Uterus (tissue), 4 donors: ENCODE measurements around the gene AKR1D1. TPM values are rescaled to one million over a fixed set of nuclear protein-coding genes. Genes with fewer than 3 reads are reported as not detected.

ENCODE experiments used
- DNase-seq, 2 donors: peaks; one replicate each; pipeline ENCODE4 v3.0.0-alpha.2; 2019 to 2020
- H3K27ac ChIP-seq, 2 donors: fragments of 200-600 bp; sonication (generic); 1 replicate in 1 of 2; 2 replicates in 1 of 2; pipeline ENCODE4 v1.5.1; 2016 to 2018
- H3K27me3 ChIP-seq, 2 donors: fragments of 200-600 bp; sonication (generic); one replicate each; pipeline ENCODE4 v1.5.1; 2018 to 2019; ENCODE audit warnings: control low read depth in 1 of 2
- H3K36me3 ChIP-seq, 2 donors: fragments of 200-600 bp; sonication (generic); one replicate each; pipeline ENCODE4 v1.5.1; 2019; ENCODE audit warnings: control low read depth in 1 of 2
- H3K4me1 ChIP-seq, 2 donors: fragments of 200-600 bp; sonication (generic); one replicate each; pipeline ENCODE4 v1.5.1; 2018 to 2019; ENCODE audit warnings: control low read depth in 1 of 2
- H3K4me3 ChIP-seq, 2 donors: fragments of 200-600 bp; sonication (generic); 1 replicate in 1 of 2; 2 replicates in 1 of 2; pipeline ENCODE4 v1.5.1; 2018 to 2019; ENCODE audit warnings: mild to moderate bottlenecking in 1 of 2
- H3K9me3 ChIP-seq, 2 donors: fragments of 200-600 bp; sonication (generic); one replicate each; pipeline ENCODE4 v1.5.1; 2019; ENCODE audit warnings: control low read depth in 1 of 2
- CTCF ChIP-seq, 4 experiments: fragments of 200-600 bp in 2 of 4; fragments of 450-650 bp in 2 of 4; sonication (generic) in 2 of 4; IDR thresholded peaks; one replicate each; pipeline ENCODE4 v1.5.1; 2016 to 2019; ENCODE audit warnings: antibody characterized with exemption in 4 of 4, mild to moderate bottlenecking in 2 of 4, moderate library complexity in 1 of 4
- POLR2A ChIP-seq, 2 donors: fragments of 450-650 bp; IDR thresholded peaks; one replicate each; pipeline ENCODE4 v1.6.1; 2016; ENCODE audit warnings: antibody characterized with exemption in 2 of 2, mild to moderate bottlenecking in 1 of 2, moderate library complexity in 1 of 2
- intact Hi-C: fragments of 100-400 bp; cut with DNase I; formaldehyde crosslinking; loops from one replicate; pipeline ENCODE4 v1.15.1; 2023; ENCODE audit warnings: low total_unique reads
- total RNA-seq, 4 donors: library from RNA; depleted of rRNA in 3 of 4; stranded (reverse); fragments of >200 nt in 3 of 4; gene quantifications; one replicate each; pipeline versions ENCODE4 v1.1.0 to v1.2.4, GENCODE V29; 2014 to 2023
- donor health status: DM: yes; HTN: yes; CAD: no.

The AKR1D1 gene
- total RNA-seq, 4 donors from 2014 or later: not detected

- Histone ChIP-seq H3K36me3 (no peaks in the 10 kb centered on the region), H3K9me3 (no peaks in the 10 kb centered on the region), H3K4me3 (no peak overlapping the region), H3K27ac (no peak overlapping the region), H3K27me3 (no peaks in the 10 kb centered on the region), H3K4me1 (no peaks in the 10 kb centered on the region)
- no peak for DNase-seq
- intact Hi-C loops: no loop called here
- TF ChIP-seq POLR2A (IDR thresholded peaks at IDR 0.05) (no peak), CTCF (IDR thresholded peaks at IDR 0.05) (no peak)
Observed at GRCh38 chr7:138120140-138120827, 44.0 kb downstream of the AKR1D1 start.

- Histone ChIP-seq H3K4me3 (no peak overlapping the region), H3K4me1 (no peaks in the 10 kb centered on the region), H3K9me3 (no peaks in the 10 kb centered on the region), H3K27me3 (no peaks in the 10 kb centered on the region), H3K27ac (no peak overlapping the region), H3K36me3 (no peaks in the 10 kb centered on the region)
- DNase-seq: no peak
- intact Hi-C loops: no loop called here
- no peak for TF ChIP-seq CTCF (IDR thresholded peaks at IDR 0.05)
- TF ChIP-seq POLR2A (IDR thresholded peaks at IDR 0.05): no peak
Observed at GRCh38 chr7:138122162-138122561, 45.9 kb downstream of the AKR1D1 start.

- TF ChIP-seq CTCF (IDR thresholded peaks at IDR 0.05) (no peak), POLR2A (IDR thresholded peaks at IDR 0.05) (no peak)
Observed at GRCh38 chr7:138125119-138125518, 48.9 kb downstream of the AKR1D1 start.

GRCh38 chr7:138125598-138126111 lies 49.4 kb downstream of the AKR1D1 start:
- Histone ChIP-seq H3K27me3 (no peaks in the 10 kb centered on the region), H3K27ac (no peak overlapping the region), H3K4me1 (no peaks in the 10 kb centered on the region), H3K36me3 (no peaks in the 10 kb centered on the region), H3K4me3 (no peak overlapping the region), H3K9me3 (no peaks in the 10 kb centered on the region)
- TF ChIP-seq POLR2A (IDR thresholded peaks at IDR 0.05): no peak
- TF ChIP-seq CTCF (IDR thresholded peaks at IDR 0.05): no peak
- DNase-seq: no peak
- intact Hi-C loops: no loop called here

More at GRCh38 chr7:138125119-138125518, 48.9 kb downstream of the AKR1D1 start:
- no peaks in the 10 kb centered on the region for H3K27me3 ChIP-seq
- DNase-seq: no peak
- no peaks in the 10 kb centered on the region for H3K9me3 ChIP-seq
- no peaks in the 10 kb centered on the region for H3K4me1 ChIP-seq
- H3K4me3 ChIP-seq: no peak overlapping the region
- intact Hi-C loops: no loop called here
- no peak overlapping the region for H3K27ac ChIP-seq
- H3K36me3 ChIP-seq: no peaks in the 10 kb centered on the region

- TF ChIP-seq CTCF (IDR thresholded peaks at IDR 0.05): no peak
- no peak for TF ChIP-seq POLR2A (IDR thresholded peaks at IDR 0.05)
- H3K36me3 ChIP-seq: no peaks in the 10 kb centered on the region
- no peaks in the 10 kb centered on the region for H3K4me1 ChIP-seq
- intact Hi-C loops: no loop called here
- H3K27ac ChIP-seq: no peak overlapping the region
- H3K27me3 ChIP-seq: no peaks in the 10 kb centered on the region
- no peak for DNase-seq
- H3K9me3 ChIP-seq: no peaks in the 10 kb centered on the region
- no peak overlapping the region for H3K4me3 ChIP-seq
Observed at GRCh38 chr7:138126928-138127327, 50.7 kb downstream of the AKR1D1 start.
